C4-2B (cell line): ENCODE data around the gene VPS13A.

Source experiments
- ZFX ChIP-seq: fragments of 450-650 bp; IDR thresholded peaks from 2 replicates; pipeline ENCODE4 v1.6.1; 2017
- TF ChIP-seq, protein P1 (sequence below): fragments of 450-650 bp; conservative IDR thresholded peaks from 2 replicates; pipeline ENCODE4 v1.5.1; 2017; ENCODE audit warnings: mild to moderate bottlenecking

DNA sequence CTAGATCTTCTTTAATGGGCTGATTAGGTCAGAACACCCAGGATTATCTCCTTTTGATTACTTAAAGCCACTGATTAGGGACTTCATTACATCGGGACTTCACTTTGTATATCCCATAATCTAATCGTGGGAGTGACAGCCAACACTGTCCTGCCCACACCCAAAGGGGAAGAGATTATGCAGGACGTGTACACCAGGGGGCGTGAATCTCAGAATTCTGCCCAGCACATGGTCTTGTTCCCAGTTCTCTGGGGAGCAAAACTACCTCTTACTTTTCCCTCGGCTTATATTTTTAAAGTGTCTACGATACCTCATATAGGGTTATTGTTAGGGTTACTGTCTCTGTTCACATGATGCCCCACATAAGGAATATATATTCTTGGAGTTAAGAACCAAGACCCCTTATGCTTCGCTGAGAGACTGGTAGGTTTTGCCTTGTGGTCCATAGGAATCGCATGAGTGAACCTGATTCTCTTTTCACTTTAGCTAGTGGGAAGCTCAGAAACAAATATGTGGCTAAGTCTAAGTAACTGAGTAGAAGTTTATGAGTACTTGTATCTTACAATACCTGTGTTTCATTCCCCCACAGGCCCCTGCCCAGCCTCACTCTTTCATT, 278.1 kb downstream of the VPS13A start:
- TF ChIP-seq, protein P1, sequence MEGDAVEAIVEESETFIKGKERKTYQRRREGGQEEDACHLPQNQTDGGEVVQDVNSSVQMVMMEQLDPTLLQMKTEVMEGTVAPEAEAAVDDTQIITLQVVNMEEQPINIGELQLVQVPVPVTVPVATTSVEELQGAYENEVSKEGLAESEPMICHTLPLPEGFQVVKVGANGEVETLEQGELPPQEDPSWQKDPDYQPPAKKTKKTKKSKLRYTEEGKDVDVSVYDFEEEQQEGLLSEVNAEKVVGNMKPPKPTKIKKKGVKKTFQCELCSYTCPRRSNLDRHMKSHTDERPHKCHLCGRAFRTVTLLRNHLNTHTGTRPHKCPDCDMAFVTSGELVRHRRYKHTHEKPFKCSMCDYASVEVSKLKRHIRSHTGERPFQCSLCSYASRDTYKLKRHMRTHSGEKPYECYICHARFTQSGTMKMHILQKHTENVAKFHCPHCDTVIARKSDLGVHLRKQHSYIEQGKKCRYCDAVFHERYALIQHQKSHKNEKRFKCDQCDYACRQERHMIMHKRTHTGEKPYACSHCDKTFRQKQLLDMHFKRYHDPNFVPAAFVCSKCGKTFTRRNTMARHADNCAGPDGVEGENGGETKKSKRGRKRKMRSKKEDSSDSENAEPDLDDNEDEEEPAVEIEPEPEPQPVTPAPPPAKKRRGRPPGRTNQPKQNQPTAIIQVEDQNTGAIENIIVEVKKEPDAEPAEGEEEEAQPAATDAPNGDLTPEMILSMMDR: peak; percentile 86
- no peak for TF ChIP-seq ZFX
